Measurements from ENCODE around the gene BAZ1B.

GRCh38 chr7:73439410-73439704 is 82.7 kb downstream of the BAZ1B start:
- TF ChIP-seq CTCF (IDR thresholded peaks at IDR 0.05) (no peak), POLR2A (IDR thresholded peaks at IDR 0.05) (no peak)

Measured in esophagus squamous epithelium (tissue), 4 donors.